Keratinocyte (primary cell): ENCODE measurements around the gene PP2D1. TPM values are rescaled to one million over a fixed set of nuclear protein-coding genes. Genes with fewer than 3 reads are reported as not detected.

ENCODE experiments used
- DNase-seq: peaks from one replicate; pipeline ENCODE4 v3.0.0-alpha.2; 2011; ENCODE audit warnings: low read depth, missing footprints, low spot score
- FAIRE-seq: peaks from 2 replicates; lab custom pipeline; 2011; peaks lifted over from hg19 to GRCh38; lab: Jason Lieb, UNC
- H2AFZ ChIP-seq: 2 replicates; pipeline ENCODE4 v1.6.0; 2012; ENCODE audit warnings: low read length, control low read depth, inconsistent platforms; ENCODE audit not compliant: control insufficient read depth
- H3K27ac ChIP-seq: 2 replicates; pipeline ENCODE4 v1.5.1; 2011; ENCODE audit warnings: low read length; ENCODE audit not compliant: control insufficient read depth, insufficient read depth
- H3K27me3 ChIP-seq: 3 replicates; pipeline ENCODE4 v1.6.0; 2011; ENCODE audit warnings: low read length; ENCODE audit not compliant: control insufficient read depth, insufficient read depth; ENCODE audit errors: extremely low read depth
- H3K36me3 ChIP-seq, 2 experiments: 2 replicates in 1 of 2; 3 replicates in 1 of 2; pipeline ENCODE4 v1.5.1; 2011; ENCODE audit warnings: low read length in 2 of 2, mild to moderate bottlenecking in 1 of 2; ENCODE audit not compliant: control insufficient read depth in 2 of 2, insufficient read depth in 2 of 2; ENCODE audit errors: extremely low read depth in 1 of 2
- H3K4me1 ChIP-seq: 3 replicates; pipeline ENCODE4 v1.5.1; 2011; ENCODE audit warnings: low read length; ENCODE audit not compliant: control insufficient read depth, insufficient read depth; ENCODE audit errors: extremely low read depth
- H3K4me2 ChIP-seq: 3 replicates; pipeline ENCODE4 v1.6.0; 2011; ENCODE audit warnings: low read depth, low read length; ENCODE audit not compliant: control insufficient read depth, insufficient read depth; ENCODE audit errors: extremely low read depth
- H3K4me3 ChIP-seq, 3 experiments: fragments of 200-600 bp in 1 of 3; sonication (generic) in 1 of 3; 2 replicates in 2 of 3; 3 replicates in 1 of 3; pipeline ENCODE4 v1.5.1; 2011 to 2016; ENCODE audit warnings: low read length in 3 of 3, mild to moderate bottlenecking in 3 of 3, control low read depth in 2 of 3, inconsistent platforms in 1 of 3, low read depth in 1 of 3, mixed read lengths in 1 of 3, mixed run types in 1 of 3, moderate library complexity in 1 of 3; ENCODE audit not compliant: control insufficient read depth in 2 of 3, insufficient read depth in 2 of 3; ENCODE audit errors: extremely low read depth in 1 of 3
- H3K79me2 ChIP-seq: 2 replicates; pipeline ENCODE4 v1.6.0; 2012; ENCODE audit warnings: low read length; ENCODE audit not compliant: control insufficient read depth, insufficient read depth
- H3K9ac ChIP-seq: 3 replicates; pipeline ENCODE4 v1.6.0; 2011; ENCODE audit warnings: low read length; ENCODE audit not compliant: control insufficient read depth, insufficient read depth; ENCODE audit errors: extremely low read depth
- H3K9me1 ChIP-seq: 3 replicates; pipeline ENCODE4 v1.6.0; 2011; ENCODE audit warnings: low read length; ENCODE audit not compliant: control insufficient read depth, insufficient read depth; ENCODE audit errors: extremely low read depth
- H3K9me3 ChIP-seq: 2 replicates; pipeline ENCODE4 v1.5.1; 2012; ENCODE audit warnings: low read depth, low read length; ENCODE audit not compliant: control insufficient read depth
- H4K20me1 ChIP-seq: 3 replicates; pipeline ENCODE4 v1.6.0; 2011; ENCODE audit warnings: low read length; ENCODE audit not compliant: control insufficient read depth, insufficient read depth; ENCODE audit errors: extremely low read depth
- EZH2 ChIP-seq: IDR thresholded peaks from one replicate; pipeline ENCODE4 v1.6.1; 2012; ENCODE audit warnings: inconsistent platforms, mild to moderate bottlenecking, low read length, moderate library complexity
- dilution Hi-C: fragments of 300-500 bp; cut with MboI; formaldehyde crosslinking; loops from one replicate; pipeline ENCODE4 v1.7.0; 2020; ENCODE audit warnings: low sequenced_read_pairs; ENCODE audit not compliant: extremely low pct_ligation_motif_present
- polyA plus RNA-seq, 5 experiments: library from polyadenylated mRNA; depleted of rRNA in 3 of 5; stranded (reverse) in 3 of 5; stranded (forward) in 1 of 5; unstranded in 1 of 5; fragments of >200 nt; gene quantifications; 1 replicate in 1 of 5; 2 replicates in 3 of 5; 3 replicates in 1 of 5; pipeline versions ENCODE4 v1.2.1 to v1.2.3, GENCODE V29; 2011 to 2012; ENCODE audit warnings: missing spikeins in 2 of 5, low read depth in 1 of 5, low replicate concordance in 1 of 5
- TF ChIP-seq, protein P1 (sequence below), 3 experiments: IDR thresholded peaks in 1 of 3; conservative IDR thresholded peaks in 1 of 3; optimal IDR thresholded peaks in 1 of 3; 2 replicates in 2 of 3; 3 replicates in 1 of 3; pipeline versions ENCODE3 to v1.5.1; 2011; ENCODE audit warnings: low read length in 3 of 3, mild to moderate bottlenecking in 3 of 3, moderate library complexity in 2 of 3, control low read depth in 1 of 3, inconsistent platforms in 1 of 3; ENCODE audit not compliant: insufficient read depth in 2 of 3; ENCODE audit errors: extremely low read depth in 1 of 3

The PP2D1 gene
- polyA plus RNA-seq, 1 donor (not counting 4 experiments of a cell fraction or from before 2014, with no cell fraction given), result not detected

DNA sequence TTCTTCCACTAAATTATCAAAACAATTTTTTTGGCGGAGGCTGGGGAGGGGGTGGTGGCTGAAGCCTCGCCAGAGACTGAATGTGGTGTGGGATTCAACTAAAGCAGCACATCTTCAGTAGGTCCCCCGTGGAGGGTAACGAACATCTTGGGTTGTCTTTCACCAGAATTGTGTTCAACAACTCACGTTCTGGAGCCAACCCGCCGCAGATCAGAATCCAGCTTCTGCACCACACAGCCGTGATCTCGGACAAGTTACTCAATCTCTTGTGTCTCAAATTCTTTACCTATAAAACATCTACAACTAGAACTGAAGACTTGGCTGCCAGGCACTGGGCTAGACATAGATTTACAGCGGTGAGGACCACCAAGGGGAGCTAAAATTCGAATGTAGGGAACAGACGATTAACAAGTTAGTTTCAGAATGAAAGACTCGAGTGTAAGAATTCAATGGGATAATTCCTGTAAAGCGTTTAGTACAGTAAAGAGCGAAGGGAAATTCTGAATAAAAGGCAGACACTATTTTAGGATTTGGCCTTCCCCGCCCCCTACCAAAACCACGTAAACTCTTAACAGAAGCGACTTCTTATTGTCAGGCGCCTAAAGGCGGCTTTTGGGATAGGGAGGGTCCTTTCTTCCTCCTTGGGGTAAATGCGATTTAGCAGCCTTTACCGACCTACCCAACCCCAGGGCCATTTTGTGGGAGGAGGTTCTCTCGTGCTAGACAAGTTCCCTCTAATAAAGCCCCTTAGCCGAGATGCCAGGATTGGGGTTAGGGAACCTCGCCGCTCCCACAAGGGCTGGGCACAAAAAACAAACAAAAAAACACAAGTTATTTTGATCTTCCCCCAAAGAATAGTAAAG, 65.9 kb downstream of the PP2D1 start:
- Histone ChIP-seq H3K9me3 (no peaks in the 10 kb centered on the region), H3K27me3 (no peaks in the 10 kb centered on the region), H3K79me2 (peaks cover 38% of the 10 kb centered on the region), H2AFZ (peak overlapping the region; percentile 95), H3K27ac (peak overlapping the region; percentile 96), H4K20me1 (no peaks in the 10 kb centered on the region), H3K4me3 (peak overlapping the region; percentile 88 to 94 (median 90)), H3K9me1 (no peaks in the 10 kb centered on the region), H3K4me1 (peaks cover 23% of the 10 kb centered on the region), H3K36me3 (peaks cover 0 to under 1% of the 10 kb centered on the region in 2 experiments), H3K9ac (peak overlapping the region; percentile 95), H3K4me2 (peak overlapping the region; percentile 99)
- dilution Hi-C loops, result no loop called here
- TF ChIP-seq, protein P1, sequence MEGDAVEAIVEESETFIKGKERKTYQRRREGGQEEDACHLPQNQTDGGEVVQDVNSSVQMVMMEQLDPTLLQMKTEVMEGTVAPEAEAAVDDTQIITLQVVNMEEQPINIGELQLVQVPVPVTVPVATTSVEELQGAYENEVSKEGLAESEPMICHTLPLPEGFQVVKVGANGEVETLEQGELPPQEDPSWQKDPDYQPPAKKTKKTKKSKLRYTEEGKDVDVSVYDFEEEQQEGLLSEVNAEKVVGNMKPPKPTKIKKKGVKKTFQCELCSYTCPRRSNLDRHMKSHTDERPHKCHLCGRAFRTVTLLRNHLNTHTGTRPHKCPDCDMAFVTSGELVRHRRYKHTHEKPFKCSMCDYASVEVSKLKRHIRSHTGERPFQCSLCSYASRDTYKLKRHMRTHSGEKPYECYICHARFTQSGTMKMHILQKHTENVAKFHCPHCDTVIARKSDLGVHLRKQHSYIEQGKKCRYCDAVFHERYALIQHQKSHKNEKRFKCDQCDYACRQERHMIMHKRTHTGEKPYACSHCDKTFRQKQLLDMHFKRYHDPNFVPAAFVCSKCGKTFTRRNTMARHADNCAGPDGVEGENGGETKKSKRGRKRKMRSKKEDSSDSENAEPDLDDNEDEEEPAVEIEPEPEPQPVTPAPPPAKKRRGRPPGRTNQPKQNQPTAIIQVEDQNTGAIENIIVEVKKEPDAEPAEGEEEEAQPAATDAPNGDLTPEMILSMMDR (optimal IDR thresholded peaks at IDR 0.05 in 1 of 3, IDR thresholded peaks at IDR 0.05 in 1 of 3, conservative IDR thresholded peaks at IDR 0.05 in 1 of 3; ENCODE audit: extremely low read depth in 1 of 3, insufficient read depth in 2 of 3, low read length in 3 of 3), result no peak
- TF ChIP-seq EZH2, result no peak
- DNase-seq, result no peak
- no peak for FAIRE-seq

DNA sequence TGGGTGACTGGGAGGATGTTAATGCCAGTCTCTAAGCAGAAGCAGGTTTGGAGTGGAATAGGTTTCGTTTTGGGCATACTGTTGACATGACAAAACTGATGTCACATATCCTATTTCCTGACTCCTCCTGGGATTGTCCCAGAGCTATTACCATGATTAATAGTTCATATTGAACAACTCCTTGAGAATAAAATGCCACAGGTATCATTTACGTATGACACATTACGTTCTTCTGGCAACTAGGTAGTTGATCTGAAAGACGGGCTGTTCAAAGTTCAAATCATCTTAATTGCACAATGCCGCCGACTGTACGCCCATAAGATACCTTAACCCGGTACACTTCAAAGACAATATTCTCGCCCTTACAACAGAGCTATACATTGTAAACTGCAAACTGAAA, 66.5 kb downstream of the PP2D1 start:
- FAIRE-seq (no peak), DNase-seq (no peak)
- H3K4me3 ChIP-seq, result peak overlapping the region; percentile 88 to 94 (median 90)
- no peak for TF ChIP-seq EZH2
- TF ChIP-seq, protein P1 (optimal IDR thresholded peaks at IDR 0.05 in 1 of 3, IDR thresholded peaks at IDR 0.05 in 1 of 3, conservative IDR thresholded peaks at IDR 0.05 in 1 of 3; ENCODE audit: extremely low read depth in 1 of 3, insufficient read depth in 2 of 3, low read length in 3 of 3), result no peak
- peaks cover 23% of the 10 kb centered on the region for H3K4me1 ChIP-seq
- H4K20me1 ChIP-seq, result no peaks in the 10 kb centered on the region
- no peaks in the 10 kb centered on the region for H3K9me1 ChIP-seq
- no peak overlapping the region for H2AFZ ChIP-seq
- H3K27ac ChIP-seq, result no peak overlapping the region
- H3K4me2 ChIP-seq, result peak overlapping the region; percentile 99
- no peaks in the 10 kb centered on the region for H3K36me3 ChIP-seq
- no peaks in the 10 kb centered on the region for H3K9me3 ChIP-seq
- no peak overlapping the region for H3K9ac ChIP-seq
- dilution Hi-C loops, result no loop called here
- H3K79me2 ChIP-seq, result peaks cover 31% of the 10 kb centered on the region
- no peaks in the 10 kb centered on the region for H3K27me3 ChIP-seq
